SIG-M5 (cell line): ENCODE measurements around the gene FAM228A.

Source experiments
- DNase-seq: peaks from one replicate; lab custom pipeline; 2025; lab: John Stamatoyannopoulos, UW

FAM228A gene

DNA sequence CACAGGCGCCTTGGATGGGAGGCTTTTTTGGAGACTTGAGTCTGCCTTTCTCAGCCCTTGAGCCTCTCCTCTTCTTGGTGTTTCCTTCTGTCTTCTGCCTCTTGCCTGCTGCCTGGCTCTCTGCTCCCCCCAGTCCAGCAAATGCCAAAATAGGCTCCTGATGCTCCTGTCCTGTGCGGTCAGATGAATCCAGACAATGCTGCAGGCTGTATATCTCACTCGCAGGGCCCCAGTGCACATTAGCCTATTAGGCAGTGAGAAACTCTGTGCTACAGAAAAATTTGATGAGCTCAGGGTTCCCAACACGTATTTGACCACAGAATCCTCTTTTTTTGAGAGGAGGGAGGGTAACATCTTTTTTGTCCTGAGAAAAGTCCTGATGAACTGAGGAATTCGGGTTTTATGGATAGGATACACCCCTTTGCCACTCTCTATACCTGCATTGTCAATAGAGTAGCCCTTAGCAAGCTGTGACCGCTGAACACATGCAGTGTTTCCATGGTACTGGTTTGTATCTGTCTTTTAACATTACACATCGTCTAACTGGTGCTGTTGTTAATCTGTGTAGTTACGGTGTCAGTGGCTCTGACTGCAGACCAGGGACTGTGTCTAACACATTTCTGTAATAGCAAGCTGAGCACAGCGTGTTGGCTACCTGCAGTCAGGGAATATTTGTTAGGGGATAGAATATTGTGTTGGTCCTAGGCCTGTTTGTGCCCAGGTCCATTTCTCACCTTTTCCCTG, 50.8 kb downstream of the FAM228A start:
- DNase-seq: no peak

DNA sequence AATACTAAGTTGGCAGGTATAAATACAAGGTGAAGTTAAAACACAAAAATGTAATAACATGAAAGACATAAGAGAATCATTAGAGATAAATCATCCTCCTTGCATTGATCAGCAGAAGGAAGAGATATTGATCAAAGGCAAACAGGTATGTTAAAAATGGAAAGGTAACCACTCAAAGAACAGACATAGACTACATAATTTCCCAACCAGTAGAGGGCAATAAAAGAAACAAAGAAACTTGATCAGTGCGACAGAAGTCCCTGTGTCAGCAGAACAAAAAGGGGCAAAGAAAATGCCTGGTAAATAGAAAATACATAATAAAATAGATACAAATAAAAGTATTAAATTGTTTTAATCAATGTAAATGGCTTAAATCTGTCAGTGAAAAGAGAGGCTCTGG, 53.6 kb downstream of the FAM228A start:
- DNase-seq: no peak

DNA sequence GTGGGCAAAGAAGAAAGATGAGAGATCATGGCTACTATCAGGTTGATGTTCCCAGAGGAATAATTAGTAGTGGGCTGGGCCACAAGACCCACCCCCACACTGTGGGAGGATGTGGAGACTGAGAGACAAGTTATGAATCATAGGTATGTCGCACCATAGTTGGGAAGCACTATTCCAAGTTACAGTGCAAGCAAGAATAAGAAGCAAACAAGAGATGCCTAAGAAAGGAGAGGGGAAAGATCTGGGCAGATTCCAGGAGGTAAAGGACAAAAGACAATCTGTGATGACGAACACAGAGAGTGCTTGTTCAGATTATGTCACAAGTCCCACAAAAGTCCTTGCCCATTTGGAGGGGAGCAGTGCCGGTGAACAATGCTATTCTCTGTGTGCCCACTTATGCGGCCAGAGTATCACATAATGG, 56.6 kb downstream of the FAM228A start:
- DNase-seq: no peak

DNA sequence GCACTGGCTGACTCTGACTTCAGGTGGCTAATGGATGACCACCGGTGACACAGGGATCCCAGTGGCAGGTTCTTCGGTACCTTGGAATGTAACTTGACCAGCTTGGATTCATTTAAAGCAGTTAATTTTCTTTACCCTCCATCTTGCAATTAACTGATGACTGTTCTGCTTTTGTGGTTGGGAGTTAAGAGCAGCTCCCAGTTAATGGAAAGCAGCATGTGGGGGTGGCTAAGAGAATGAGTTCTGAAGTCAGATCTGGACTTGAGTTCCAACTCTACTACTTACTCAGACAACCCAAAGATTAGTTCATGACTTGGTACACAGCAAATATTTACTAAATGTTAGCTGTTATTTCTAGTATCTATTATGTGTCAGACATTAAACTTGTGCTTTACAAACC, 58.5 kb downstream of the FAM228A start:
- no peak for DNase-seq

- no peak for DNase-seq
These were observed 62.5 kb downstream of the FAM228A start for GRCh38 chr2:24237313-24237712.

- no peak for DNase-seq
These were observed 63.3 kb downstream of the FAM228A start for GRCh38 chr2:24238158-24238557.

GRCh38 chr2:24239553-24239952, 64.7 kb downstream of the FAM228A start:
- DNase-seq: no peak
